ENCODE results near the gene PKD1. TPM values are rescaled to one million over a fixed set of nuclear protein-coding genes. Genes with fewer than 3 reads are reported as not detected.
"Not testable (repeated sequence)": the region's sequence is repeated elsewhere in the genome, so short reads cannot be mapped to it uniquely, and the experiment has no call there.

Gene PKD1
- total RNA-seq, 1 donor from 2014 or later, result 628 TPM

DNA sequence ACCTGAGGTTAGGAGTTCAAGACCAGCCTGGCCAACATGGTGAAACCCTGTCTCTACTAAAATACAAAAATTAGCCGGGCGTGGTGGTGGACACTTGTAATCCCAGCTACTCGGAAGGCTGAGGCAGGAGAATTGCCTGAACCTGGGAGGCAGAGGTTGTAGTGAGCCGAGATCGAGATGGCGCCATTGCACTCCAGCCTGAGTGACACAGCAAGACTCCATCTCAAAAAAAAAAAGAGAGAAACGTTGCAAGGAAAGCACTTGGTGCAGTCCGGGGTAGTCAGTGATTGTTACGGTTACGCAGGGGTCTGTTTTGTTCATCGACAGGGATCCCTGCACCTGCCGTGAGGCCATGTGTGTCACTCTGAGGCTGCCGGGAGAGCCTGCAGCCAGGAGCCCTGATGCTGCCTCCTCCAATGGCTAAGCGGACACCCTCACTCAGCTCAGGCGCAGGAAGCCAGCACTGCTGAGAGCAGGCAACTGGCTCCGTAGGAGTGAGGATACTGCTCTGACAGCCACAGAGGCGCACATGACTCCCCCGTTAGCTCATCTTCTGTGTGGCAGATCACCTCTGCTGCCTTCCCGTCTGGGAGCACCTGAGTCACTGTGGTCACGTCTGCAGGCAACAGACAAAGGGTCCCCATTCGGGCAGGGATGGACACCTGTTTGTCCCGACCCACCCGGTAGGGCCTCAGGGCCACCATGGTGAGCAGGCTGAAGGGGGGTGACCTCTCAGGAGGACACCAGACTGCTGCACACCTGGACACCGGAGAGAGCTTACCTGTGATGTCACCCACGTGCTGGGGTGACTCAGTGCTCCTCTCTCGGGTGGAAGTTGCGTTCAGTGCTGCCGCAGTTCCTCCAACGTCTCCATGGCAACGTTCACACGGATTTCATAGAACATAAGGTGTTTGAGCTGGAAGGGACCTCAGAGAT lies 7.5 kb upstream of the PKD1 start:
- DNase-seq, result no peak
- no peaks in the 10 kb centered on the region for H3K36me3 Mint-ChIP-seq (ENCODE audit: unreplicated experiment)
- H3K4me3 Mint-ChIP-seq (ENCODE audit: unreplicated experiment), result no peak overlapping the region
- TF ChIP-seq, protein P1, sequence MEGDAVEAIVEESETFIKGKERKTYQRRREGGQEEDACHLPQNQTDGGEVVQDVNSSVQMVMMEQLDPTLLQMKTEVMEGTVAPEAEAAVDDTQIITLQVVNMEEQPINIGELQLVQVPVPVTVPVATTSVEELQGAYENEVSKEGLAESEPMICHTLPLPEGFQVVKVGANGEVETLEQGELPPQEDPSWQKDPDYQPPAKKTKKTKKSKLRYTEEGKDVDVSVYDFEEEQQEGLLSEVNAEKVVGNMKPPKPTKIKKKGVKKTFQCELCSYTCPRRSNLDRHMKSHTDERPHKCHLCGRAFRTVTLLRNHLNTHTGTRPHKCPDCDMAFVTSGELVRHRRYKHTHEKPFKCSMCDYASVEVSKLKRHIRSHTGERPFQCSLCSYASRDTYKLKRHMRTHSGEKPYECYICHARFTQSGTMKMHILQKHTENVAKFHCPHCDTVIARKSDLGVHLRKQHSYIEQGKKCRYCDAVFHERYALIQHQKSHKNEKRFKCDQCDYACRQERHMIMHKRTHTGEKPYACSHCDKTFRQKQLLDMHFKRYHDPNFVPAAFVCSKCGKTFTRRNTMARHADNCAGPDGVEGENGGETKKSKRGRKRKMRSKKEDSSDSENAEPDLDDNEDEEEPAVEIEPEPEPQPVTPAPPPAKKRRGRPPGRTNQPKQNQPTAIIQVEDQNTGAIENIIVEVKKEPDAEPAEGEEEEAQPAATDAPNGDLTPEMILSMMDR (IDR thresholded peaks at IDR 0.05; ENCODE audit: partially characterized antibody, unreplicated experiment), result no peak
- H3K27ac Mint-ChIP-seq (ENCODE audit: unreplicated experiment), result no peak overlapping the region
- H3K4me1 Mint-ChIP-seq (ENCODE audit: low read depth, unreplicated experiment), result peaks cover 8% of the 10 kb centered on the region
- peaks cover 8% of the 10 kb centered on the region for H3K9me3 Mint-ChIP-seq (ENCODE audit: unreplicated experiment)
- H3K27me3 Mint-ChIP-seq (ENCODE audit: unreplicated experiment), result peaks cover 4% of the 10 kb centered on the region

- H3K4me1 Mint-ChIP-seq (ENCODE audit: low read depth, unreplicated experiment); H3K36me3 Mint-ChIP-seq (ENCODE audit: unreplicated experiment); H3K9me3 Mint-ChIP-seq (ENCODE audit: unreplicated experiment); DNase-seq; H3K27me3 Mint-ChIP-seq (ENCODE audit: unreplicated experiment); H3K27ac Mint-ChIP-seq (ENCODE audit: unreplicated experiment): not testable (repeated sequence)
- H3K4me3 Mint-ChIP-seq (ENCODE audit: unreplicated experiment), result peak overlapping the region; percentile 90
Measured at GRCh38 chr16:2135071-2135470, 627 bp downstream of the PKD1 start.

GRCh38 chr16:2133797-2134196 lies 1.9 kb downstream of the PKD1 start:
- not testable (repeated sequence) for DNase-seq; H3K27ac Mint-ChIP-seq (ENCODE audit: unreplicated experiment); H3K27me3 Mint-ChIP-seq (ENCODE audit: unreplicated experiment); H3K9me3 Mint-ChIP-seq (ENCODE audit: unreplicated experiment); H3K4me1 Mint-ChIP-seq (ENCODE audit: low read depth, unreplicated experiment); H3K36me3 Mint-ChIP-seq (ENCODE audit: unreplicated experiment)
- peak overlapping the region; percentile 64 for H3K4me3 Mint-ChIP-seq (ENCODE audit: unreplicated experiment)

DNA sequence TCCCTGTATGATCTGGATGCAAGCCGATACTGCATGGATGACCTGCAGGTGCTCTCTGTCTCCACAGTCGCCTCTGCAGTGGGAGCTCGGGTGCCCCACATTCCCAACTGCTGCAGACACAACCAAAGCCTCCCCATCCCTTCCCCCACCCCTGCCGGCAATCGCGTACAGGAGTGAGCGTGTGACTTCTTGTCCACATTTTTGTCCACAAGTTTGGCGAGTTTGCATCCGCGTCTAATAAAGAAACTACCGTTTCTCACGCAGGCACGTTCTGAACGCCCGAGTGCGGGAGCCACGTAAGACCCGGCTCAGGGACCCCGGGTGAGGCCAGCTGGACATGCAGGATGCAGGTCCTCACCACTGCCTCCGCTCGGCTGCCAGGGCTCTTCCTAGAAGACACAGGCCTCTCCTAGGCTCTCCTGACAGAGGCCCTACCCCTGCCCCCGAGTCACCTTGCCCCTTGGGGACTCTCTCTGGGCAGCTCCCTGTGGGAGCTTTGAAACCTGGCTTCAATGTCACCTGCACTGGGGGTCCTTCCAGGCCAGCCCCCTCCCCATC lies 5.7 kb downstream of the PKD1 start:
- not testable (repeated sequence) for DNase-seq; H3K27me3 Mint-ChIP-seq (ENCODE audit: unreplicated experiment); H3K36me3 Mint-ChIP-seq (ENCODE audit: unreplicated experiment); H3K9me3 Mint-ChIP-seq (ENCODE audit: unreplicated experiment)
- peaks cover 13% of the 10 kb centered on the region for H3K4me1 Mint-ChIP-seq (ENCODE audit: low read depth, unreplicated experiment)
- H3K4me3 Mint-ChIP-seq (ENCODE audit: unreplicated experiment), result peak overlapping the region; percentile 42
- peak overlapping the region; percentile 88 for H3K27ac Mint-ChIP-seq (ENCODE audit: unreplicated experiment)

GRCh38 chr16:2129251-2129650 lies 6.4 kb downstream of the PKD1 start:
- H3K27ac Mint-ChIP-seq (ENCODE audit: unreplicated experiment), result peak overlapping the region; percentile 97
- not testable (repeated sequence) for H3K9me3 Mint-ChIP-seq (ENCODE audit: unreplicated experiment); H3K36me3 Mint-ChIP-seq (ENCODE audit: unreplicated experiment); H3K27me3 Mint-ChIP-seq (ENCODE audit: unreplicated experiment)
- peaks cover 13% of the 10 kb centered on the region for H3K4me1 Mint-ChIP-seq (ENCODE audit: low read depth, unreplicated experiment)
- peak overlapping the region; percentile 81 for H3K4me3 Mint-ChIP-seq (ENCODE audit: unreplicated experiment)
- peak; percentile 63 for DNase-seq

- H3K36me3 Mint-ChIP-seq (ENCODE audit: unreplicated experiment); H3K9me3 Mint-ChIP-seq (ENCODE audit: unreplicated experiment); DNase-seq; H3K27me3 Mint-ChIP-seq (ENCODE audit: unreplicated experiment); H3K4me3 Mint-ChIP-seq (ENCODE audit: unreplicated experiment); H3K27ac Mint-ChIP-seq (ENCODE audit: unreplicated experiment): not testable (repeated sequence)
- peaks cover 13% of the 10 kb centered on the region for H3K4me1 Mint-ChIP-seq (ENCODE audit: low read depth, unreplicated experiment)
Measured at GRCh38 chr16:2127630-2128280, 7.9 kb downstream of the PKD1 start.

DNA sequence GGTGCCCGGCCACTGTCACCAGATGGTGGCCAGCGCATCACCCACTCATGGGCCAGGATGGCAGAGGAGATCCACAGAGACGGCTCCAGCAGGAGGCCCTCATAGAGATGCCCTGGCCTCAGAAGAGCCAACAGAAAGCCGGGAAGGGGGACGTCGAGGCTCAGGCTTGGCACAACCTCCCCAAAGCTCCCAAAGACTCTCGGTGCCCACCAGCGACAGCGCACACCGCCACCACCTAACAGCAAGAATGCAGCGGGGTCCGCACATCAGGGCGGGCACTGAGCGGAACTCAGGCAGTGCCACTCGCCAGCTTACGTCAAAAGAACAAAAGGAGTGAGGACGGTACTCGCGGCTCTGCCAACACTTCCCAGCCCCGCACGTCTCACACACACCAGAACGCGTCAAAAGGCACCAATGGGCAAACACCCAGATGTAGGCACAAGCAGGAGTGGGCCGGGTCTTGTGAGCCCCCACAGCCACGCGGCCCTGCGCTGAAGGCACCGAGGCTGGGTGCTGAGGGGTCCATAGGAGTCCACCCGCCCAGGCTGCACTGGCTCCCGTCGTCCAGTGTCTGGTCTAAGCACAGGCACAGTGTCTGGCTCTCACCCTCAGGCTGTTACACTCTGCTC lies 8.7 kb downstream of the PKD1 start:
- not testable (repeated sequence) for H3K36me3 Mint-ChIP-seq (ENCODE audit: unreplicated experiment)
- peak overlapping the region; percentile 91 for H3K27ac Mint-ChIP-seq (ENCODE audit: unreplicated experiment)

DNA sequence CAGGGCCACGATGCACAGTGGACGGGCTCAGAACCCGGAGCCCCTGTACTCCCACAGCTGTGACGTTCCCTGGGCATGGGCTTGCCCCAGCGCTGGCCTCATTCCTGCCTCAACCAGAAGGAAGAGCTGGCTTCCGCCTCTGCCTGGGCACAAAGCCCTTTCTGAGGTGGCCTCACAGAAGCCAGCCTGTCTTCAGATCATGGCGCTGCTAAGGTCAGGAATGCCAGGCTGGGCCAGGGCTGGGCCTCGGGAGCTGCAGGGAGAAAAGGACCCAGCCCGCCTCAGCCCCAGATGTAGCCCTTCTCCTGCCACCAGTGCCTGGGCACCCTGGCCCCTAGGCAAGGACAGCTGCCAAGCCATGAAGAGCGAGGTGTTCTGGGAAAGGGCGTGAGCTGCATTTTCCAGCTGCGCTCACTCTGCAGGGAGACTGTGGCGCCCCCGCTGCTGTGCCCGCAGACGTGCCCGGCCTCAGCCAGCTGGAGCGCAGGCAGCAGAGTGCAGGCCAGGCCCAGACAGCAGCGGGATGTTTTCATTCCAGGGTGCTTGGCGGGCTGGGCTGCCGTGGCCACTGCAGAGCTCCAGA lies 9.4 kb downstream of the PKD1 start:
- H3K4me3 Mint-ChIP-seq (ENCODE audit: unreplicated experiment), result peak overlapping the region; percentile 34
- H3K9me3 Mint-ChIP-seq (ENCODE audit: unreplicated experiment); H3K36me3 Mint-ChIP-seq (ENCODE audit: unreplicated experiment); H3K27me3 Mint-ChIP-seq (ENCODE audit: unreplicated experiment); DNase-seq: not testable (repeated sequence)
- peaks cover 17% of the 10 kb centered on the region for H3K4me1 Mint-ChIP-seq (ENCODE audit: low read depth, unreplicated experiment)
- peak overlapping the region; percentile 91 for H3K27ac Mint-ChIP-seq (ENCODE audit: unreplicated experiment)

More for the DNA sequence above, 8.7 kb downstream of the PKD1 start:
- DNase-seq; H3K27me3 Mint-ChIP-seq (ENCODE audit: unreplicated experiment); H3K9me3 Mint-ChIP-seq (ENCODE audit: unreplicated experiment): not testable (repeated sequence)
- Mint-ChIP-seq H3K4me3 (ENCODE audit: unreplicated experiment) (peak overlapping the region; percentile 25), H3K4me1 (ENCODE audit: low read depth, unreplicated experiment) (peaks cover 15% of the 10 kb centered on the region)

DNA sequence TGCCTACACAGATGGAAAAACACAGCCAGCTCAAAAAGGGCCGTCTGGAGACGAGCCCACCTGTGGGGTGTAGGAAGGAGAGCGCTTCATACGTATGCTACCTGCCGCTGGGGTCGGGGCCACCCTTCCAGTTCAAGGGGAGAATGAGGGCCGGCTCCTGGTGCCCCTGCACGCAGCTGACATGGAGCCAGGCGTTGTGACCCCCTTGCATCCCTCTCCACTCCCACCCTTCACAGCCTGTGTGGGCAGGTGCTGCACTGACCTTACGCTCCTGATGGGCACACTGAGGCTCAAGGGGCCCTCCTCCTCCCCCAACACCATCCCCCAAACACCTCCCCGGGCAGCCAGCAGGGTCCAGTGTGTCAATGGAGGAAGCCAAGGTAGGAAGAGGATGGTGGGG lies 10.1 kb downstream of the PKD1 start:
- not testable (repeated sequence) for H3K27me3 Mint-ChIP-seq (ENCODE audit: unreplicated experiment); H3K36me3 Mint-ChIP-seq (ENCODE audit: unreplicated experiment); H3K9me3 Mint-ChIP-seq (ENCODE audit: unreplicated experiment); DNase-seq
- Mint-ChIP-seq H3K27ac (ENCODE audit: unreplicated experiment) (peak overlapping the region; percentile 96), H3K4me3 (ENCODE audit: unreplicated experiment) (peak overlapping the region; percentile 75), H3K4me1 (ENCODE audit: low read depth, unreplicated experiment) (peaks cover 14% of the 10 kb centered on the region)

DNA sequence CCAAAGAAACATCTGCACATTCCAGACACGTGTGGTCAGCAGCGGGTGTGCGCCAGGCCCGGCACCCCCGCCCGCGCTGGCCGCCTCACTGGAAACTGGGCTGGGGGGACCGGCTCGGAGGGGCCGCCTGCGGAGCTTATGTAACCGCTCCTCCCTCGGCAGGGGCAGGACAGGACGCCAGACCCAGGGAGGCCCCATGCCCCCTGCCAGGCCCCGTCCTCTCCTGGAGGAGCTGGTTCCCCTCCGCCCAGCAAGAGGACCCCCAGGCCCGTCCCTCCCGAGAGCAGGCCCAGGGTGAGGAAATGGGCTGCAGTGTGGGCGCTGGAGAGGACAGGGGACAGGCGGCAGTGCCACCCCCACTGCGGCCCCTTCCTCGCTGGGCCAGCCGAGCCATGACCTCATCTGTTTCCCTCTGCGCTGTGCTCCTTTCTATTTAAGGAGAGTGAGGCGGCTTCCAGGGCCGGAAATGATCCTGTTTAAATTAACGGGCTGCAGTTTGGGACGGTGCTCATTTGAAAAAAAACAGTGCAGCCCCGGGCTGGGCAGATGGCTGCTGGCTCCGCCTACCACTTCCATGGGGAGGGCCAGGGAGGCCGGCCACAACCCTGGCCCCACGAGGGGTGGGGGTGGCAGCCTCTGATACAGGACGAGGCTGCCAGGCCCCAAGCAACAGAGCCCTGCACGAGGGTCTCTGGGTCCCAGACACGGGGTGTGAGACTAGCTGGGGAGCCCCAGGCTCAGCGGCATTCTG lies 10.8 kb downstream of the PKD1 start:
- H3K27ac Mint-ChIP-seq (ENCODE audit: unreplicated experiment), result peak overlapping the region; percentile 96
- H3K36me3 Mint-ChIP-seq (ENCODE audit: unreplicated experiment); H3K27me3 Mint-ChIP-seq (ENCODE audit: unreplicated experiment); H3K9me3 Mint-ChIP-seq (ENCODE audit: unreplicated experiment): not testable (repeated sequence)
- peak; percentile 67 for DNase-seq
- H3K4me1 Mint-ChIP-seq (ENCODE audit: low read depth, unreplicated experiment), result peaks cover 14% of the 10 kb centered on the region
- peak overlapping the region; percentile 75 for H3K4me3 Mint-ChIP-seq (ENCODE audit: unreplicated experiment)
